IPS DF 6.9 (cell line): ENCODE results near the gene TADA1.

ENCODE experiments used
- DNase-seq: peaks from one replicate; pipeline ENCODE4 v3.0.0-alpha.2; 2013; ENCODE audit warnings: low read depth, low spot score
- H3K27ac ChIP-seq: one replicate; pipeline ENCODE4 v1.5.1; 2013; ENCODE audit warnings: low read length, control low read depth
- H3K27me3 ChIP-seq: 2 replicates; pipeline ENCODE4 v1.6.1; 2013; ENCODE audit warnings: mild to moderate bottlenecking, low read length; ENCODE audit not compliant: control insufficient read depth, insufficient read depth
- H3K36me3 ChIP-seq: 2 replicates; pipeline ENCODE4 v1.6.1; 2013; ENCODE audit warnings: low read length; ENCODE audit not compliant: control insufficient read depth, insufficient read depth
- H3K4me1 ChIP-seq: 2 replicates; pipeline ENCODE4 v1.6.1; 2013; ENCODE audit warnings: low read length; ENCODE audit not compliant: control insufficient read depth, insufficient read depth
- H3K4me3 ChIP-seq: 2 replicates; pipeline ENCODE4 v1.5.1; 2013; ENCODE audit warnings: mild to moderate bottlenecking, low read length
- H3K9me3 ChIP-seq: 2 replicates; pipeline ENCODE4 v1.6.1; 2013; ENCODE audit warnings: low read length, inconsistent platforms; ENCODE audit not compliant: control insufficient read depth, insufficient read depth
- whole genome bisulfite sequencing: extraction: QIAGEN DNeasy Blood & Tissue Kit; methylation state at CpG from one replicate; pipeline ENCODE4 v1.1.7; 2013; ENCODE audit warnings: mixed read lengths, missing lambda C conversion rate; ENCODE audit not compliant: insufficient read length, insufficient coverage; 5-methylcytosine and 5-hydroxymethylcytosine counted together

TADA1 gene

DNA sequence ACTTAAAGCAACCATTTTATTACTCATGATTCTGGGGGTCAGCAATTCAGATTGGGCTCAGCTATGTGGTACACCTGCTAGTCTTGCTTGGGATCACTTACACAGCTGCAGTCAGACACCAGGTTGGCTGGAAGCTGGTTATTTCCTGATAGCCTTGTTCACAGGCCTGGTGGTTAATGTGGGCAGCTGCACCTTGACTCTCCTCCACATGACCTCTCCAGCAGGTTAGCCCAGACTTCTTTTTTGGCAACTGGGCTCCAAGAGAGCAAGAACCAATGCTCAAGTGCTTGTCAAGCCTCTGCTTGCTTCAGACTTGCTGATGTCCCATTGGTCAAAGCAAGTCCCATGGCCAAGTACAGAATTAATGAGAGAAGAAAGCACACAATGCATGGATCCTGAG, 48.6 kb downstream of the TADA1 start:
- Histone ChIP-seq H3K27me3 (no peaks in the 10 kb centered on the region), H3K9me3 (no peaks in the 10 kb centered on the region), H3K27ac (no peak overlapping the region), H3K4me1 (no peaks in the 10 kb centered on the region), H3K36me3 (no peaks in the 10 kb centered on the region), H3K4me3 (no peak overlapping the region)
- no peak for DNase-seq

DNA sequence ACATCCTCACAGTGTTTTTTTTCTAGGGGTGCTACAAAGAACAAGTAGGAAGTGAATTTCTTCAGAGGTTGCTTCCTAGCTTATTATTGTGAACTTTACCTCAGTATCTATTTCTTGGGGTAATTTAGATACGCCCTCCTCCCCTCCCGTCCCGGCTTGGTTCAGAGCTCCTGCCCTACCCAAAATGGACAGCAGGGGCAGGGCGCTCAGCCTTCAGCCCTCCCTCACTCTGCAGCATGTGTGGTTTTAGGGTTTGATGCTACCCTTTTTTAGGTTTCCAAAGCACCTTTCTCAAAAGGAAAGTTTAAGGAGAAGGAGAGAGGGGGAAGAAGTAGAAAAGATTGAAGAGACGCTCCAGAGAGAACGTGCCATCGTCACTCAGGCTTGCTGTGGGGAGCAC, 53.7 kb downstream of the TADA1 start:
- DNase-seq = no peak
- WGBS = no CpG with 5 or more reads among the region's 7 CpGs

DNA sequence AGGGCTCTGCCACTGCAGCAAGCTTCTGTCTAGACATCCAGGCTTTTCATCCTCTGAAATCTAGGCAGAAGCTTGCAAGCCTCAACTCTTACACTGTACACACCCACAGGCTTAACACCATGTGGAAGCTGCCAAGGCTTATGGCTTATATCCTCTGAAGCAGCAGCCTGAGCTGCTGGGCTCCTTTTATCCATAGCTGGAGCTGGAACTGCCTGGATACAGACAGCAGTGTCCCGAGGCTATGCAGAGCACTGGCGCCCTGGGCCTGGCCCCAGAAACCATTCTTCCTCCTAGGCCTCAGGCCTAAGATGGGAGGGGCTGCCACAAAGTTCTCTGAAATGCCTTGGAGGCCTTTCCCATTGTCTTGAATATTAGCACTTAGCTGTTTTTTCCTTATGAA, 56.1 kb downstream of the TADA1 start:
- no peak overlapping the region for H3K27ac ChIP-seq
- no peak for DNase-seq
- no peak overlapping the region for H3K4me3 ChIP-seq
- H3K27me3 ChIP-seq = no peaks in the 10 kb centered on the region
- no peaks in the 10 kb centered on the region for H3K36me3 ChIP-seq
- H3K4me1 ChIP-seq = no peaks in the 10 kb centered on the region
- no peaks in the 10 kb centered on the region for H3K9me3 ChIP-seq
- no CpG with 5 or more reads among the region's 2 CpGs for WGBS

More for the DNA sequence above, 53.7 kb downstream of the TADA1 start:
- Histone ChIP-seq H3K36me3 (no peaks in the 10 kb centered on the region), H3K4me1 (no peaks in the 10 kb centered on the region), H3K27ac (no peak overlapping the region), H3K4me3 (no peak overlapping the region), H3K27me3 (no peaks in the 10 kb centered on the region), H3K9me3 (no peaks in the 10 kb centered on the region)

GRCh38 chr1:166814611-166815010, 61.5 kb downstream of the TADA1 start:
- H3K27me3 ChIP-seq = no peaks in the 10 kb centered on the region
- DNase-seq = no peak
- H3K36me3 ChIP-seq = no peaks in the 10 kb centered on the region
- H3K4me3 ChIP-seq = no peak overlapping the region
- no peaks in the 10 kb centered on the region for H3K9me3 ChIP-seq
- WGBS = no CpG with 5 or more reads among the region's 2 CpGs
- H3K27ac ChIP-seq = no peak overlapping the region
- H3K4me1 ChIP-seq = no peaks in the 10 kb centered on the region

DNA sequence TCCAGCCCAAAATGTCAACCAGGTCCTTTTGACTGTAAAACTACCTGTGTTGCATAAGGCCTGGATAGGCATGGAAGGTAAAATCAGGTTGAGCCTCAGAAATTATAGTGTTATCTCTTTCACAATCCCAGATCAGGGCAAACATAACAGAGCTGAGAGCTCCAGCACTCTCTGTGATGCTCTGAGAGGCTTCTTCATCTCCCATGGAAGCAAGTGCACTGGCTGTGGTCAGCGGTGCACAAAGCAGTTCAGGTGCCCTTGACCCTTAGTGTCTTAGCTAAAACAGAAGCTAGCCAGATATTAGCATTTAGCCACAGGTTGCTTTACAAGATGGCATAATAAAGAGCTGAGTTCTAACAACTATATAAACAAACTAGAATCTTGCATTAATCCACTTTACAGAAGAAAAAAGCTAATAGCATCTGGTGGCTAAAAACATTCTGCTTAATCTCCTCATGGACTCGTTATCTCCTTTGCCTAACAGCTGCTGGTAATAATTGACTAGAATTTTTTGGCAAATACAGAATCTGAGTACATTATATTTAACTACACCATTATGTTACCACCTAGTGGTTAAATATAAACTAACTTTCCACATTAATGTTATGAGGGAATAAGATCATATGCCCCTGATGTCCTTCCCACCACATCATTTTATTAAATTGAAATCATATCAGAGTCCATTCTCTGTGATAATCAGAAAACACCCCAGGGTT, 62.4 kb downstream of the TADA1 start:
- Histone ChIP-seq H3K4me1 (peaks cover 2% of the 10 kb centered on the region; the same call in 1 of the 2 replicates), H3K27me3 (no peaks in the 10 kb centered on the region), H3K9me3 (no peaks in the 10 kb centered on the region), H3K27ac (no peak overlapping the region), H3K4me3 (no peak overlapping the region), H3K36me3 (no peaks in the 10 kb centered on the region)
- DNase-seq = no peak
- WGBS = no CpG with 5 or more reads among the region's 2 CpGs

DNA sequence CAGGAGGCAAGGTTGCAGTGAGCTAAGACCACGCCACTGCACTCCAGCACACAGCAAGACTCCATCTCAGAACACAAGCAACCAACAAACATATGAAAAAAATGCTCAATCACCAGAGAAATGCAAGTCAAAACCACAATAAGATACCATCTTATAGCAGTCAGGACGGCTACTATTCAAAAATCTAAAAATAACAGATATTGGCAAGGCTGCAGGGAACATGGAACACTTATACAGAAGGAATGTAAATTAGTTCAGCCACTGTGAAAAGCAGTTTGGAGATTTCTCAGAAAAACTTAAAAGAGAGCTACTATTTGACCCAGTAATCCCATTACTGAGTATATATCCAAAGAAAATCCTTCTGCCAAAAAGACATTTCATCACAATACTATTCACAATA, 64.4 kb downstream of the TADA1 start:
- DNase-seq = no peak
- no peaks in the 10 kb centered on the region for H3K27me3 ChIP-seq
- no peak overlapping the region for H3K27ac ChIP-seq
- no CpG with 5 or more reads among the region's 2 CpGs for WGBS
- H3K4me3 ChIP-seq = no peak overlapping the region
- H3K36me3 ChIP-seq = no peaks in the 10 kb centered on the region
- no peaks in the 10 kb centered on the region for H3K9me3 ChIP-seq
- H3K4me1 ChIP-seq = peaks cover 2% of the 10 kb centered on the region; the same call in 1 of the 2 replicates

DNA sequence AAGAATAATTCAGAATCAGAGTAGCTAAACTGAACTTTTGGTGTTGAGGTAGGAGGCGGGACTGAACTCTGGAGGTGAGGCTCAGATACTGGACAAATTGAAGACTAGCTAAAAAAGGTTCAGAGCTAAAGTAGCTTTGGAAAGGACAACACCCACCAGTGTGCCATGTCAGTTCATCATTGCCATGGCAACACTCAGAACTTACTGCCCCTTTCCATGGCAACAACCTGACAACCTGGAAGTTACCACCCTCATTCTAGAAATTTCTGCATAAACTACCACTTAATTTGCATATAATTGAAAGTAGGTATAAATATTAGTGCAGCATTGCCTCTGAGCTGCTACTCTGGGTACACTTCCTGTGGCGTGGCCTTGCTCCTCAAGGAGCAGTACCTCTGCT, 67.1 kb downstream of the TADA1 start:
- Histone ChIP-seq H3K36me3 (no peaks in the 10 kb centered on the region), H3K4me1 (peaks cover 2% of the 10 kb centered on the region; the same call in 1 of the 2 replicates), H3K27ac (no peak overlapping the region), H3K4me3 (no peak overlapping the region), H3K9me3 (no peaks in the 10 kb centered on the region), H3K27me3 (no peaks in the 10 kb centered on the region)
- no peak for DNase-seq
- WGBS = no CpG with 5 or more reads among the region's 2 CpGs
